Sciatic nerve (tissue), 2 donors: Measurements from ENCODE around the gene ZBTB21. TPM values are rescaled to one million over a fixed set of nuclear protein-coding genes. Genes with fewer than 3 reads are reported as not detected.
"Not testable (repeated sequence)": the region's sequence is repeated elsewhere in the genome, so short reads cannot be mapped to it uniquely, and the experiment has no call there.

Experiments used
- ATAC-seq: fragments of 200-7000 bp; cut with Tn5 transposase; one replicate; pipeline ENCODE4 v1.9.1; 2020; ENCODE audit warnings: mild to moderate bottlenecking, moderate library complexity
- DNase-seq: peaks from one replicate; pipeline ENCODE4 v3.0.0-alpha.2; 2020; ENCODE audit warnings: low spot score
- intact Hi-C: fragments of 100-400 bp; cut with DNase I; formaldehyde crosslinking; loops from one replicate; pipeline ENCODE4 v1.14.2; 2022
- total RNA-seq: library from RNA; stranded (reverse); fragmentation: NEBNext Ultra II Directional; extraction: Animal tissue kit (Norgen Biotek cat#: 25700); gene quantifications from one replicate; pipeline ENCODE4 v1.2.1, GENCODE V29; 2021
- donor health status: DM: no; HTN: no; CAD: no.
- donor health status: DM: no; HTN: no; CAD: no.

The ZBTB21 gene
- total RNA-seq, 1 donor from 2014 or later: 27.3 TPM

DNA sequence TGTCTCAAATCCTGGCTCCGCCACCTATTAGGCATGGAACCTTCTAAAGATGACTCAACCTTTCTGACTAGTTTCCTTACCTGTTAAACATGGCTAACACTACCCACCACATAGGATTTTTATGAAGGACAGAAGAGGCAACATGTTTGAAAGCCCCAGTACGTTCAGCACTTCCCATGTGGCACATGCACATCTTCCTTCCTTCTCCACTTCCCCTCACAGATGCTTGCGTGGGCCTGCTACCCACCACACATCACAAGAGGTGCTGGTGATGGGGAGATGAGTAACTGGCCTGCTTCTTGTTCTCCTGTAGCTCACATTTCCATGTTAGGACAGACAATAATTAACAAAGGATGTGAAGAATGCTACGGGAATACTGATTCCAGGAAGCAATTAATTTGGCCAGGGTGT lies 7.1 kb downstream of the ZBTB21 start:
- no peak for ATAC-seq
- DNase-seq: no peak
- intact Hi-C loops: no loop called here

DNA sequence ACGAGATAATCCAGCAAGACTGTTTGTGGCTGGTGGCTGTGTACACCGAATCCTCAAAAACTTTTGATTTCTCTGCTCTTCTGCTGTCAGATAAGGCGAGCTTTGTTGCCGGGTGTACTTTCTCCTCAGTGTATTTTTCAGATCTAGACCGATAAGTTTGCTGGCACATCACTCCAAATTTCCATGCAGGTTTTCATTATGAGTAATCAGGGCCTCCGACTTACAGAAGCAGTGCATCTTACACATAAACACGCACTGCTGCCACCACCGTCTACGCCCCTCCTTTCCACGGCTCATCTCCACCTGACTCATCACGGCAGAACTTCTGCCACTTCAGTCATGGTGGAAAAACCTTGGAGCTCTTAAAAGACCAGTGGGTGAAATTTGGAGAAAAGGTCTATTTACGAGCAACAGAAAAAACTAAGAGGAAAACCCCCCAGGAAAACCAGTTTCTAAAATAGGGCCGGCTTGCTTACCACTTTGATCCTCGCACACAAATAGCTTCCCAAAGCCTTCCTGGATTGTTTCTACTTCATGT lies 7.7 kb downstream of the ZBTB21 start:
- no peak for DNase-seq
- intact Hi-C loops: no loop called here
- no peak for ATAC-seq

DNA sequence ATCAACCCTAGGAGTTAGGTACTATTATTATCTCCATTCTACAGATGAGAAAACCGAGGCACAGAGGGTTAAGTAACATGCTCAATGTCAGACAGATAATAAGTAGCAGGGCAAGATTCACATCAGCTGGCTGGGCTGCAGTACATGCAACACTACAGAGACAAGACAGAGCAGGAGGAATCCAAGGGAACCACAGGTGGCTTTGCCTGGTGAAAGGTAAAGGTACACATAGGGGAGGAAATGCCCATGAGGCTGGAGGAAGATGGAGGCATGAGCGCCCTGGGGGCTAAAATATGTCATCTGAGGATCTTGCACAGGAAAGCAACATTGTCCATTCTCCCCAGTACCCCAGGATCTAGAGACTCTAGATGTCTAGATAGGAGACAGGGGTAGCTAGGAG lies 8.4 kb downstream of the ZBTB21 start:
- intact Hi-C loops: no loop called here
- DNase-seq: no peak
- no peak for ATAC-seq

DNA sequence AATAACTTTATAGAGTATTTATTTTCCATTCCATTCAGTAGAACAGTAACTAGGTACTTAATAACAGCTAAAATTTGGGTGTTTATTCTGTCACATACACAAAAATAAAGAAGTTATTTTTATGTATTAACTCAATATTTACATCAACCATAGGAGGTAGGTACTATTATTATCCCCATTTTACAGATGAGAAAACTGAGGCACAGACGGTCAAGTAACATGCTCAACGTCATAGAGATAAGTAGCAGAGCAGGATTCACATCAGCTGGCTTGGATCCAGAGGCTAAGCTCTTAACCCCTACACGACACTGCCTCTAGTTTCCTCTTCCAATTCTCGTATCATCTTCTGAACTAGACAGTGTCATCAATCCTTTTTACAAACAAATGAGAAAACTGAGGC lies 9.3 kb downstream of the ZBTB21 start:
- ATAC-seq: no peak
- no peak for DNase-seq
- intact Hi-C loops: no loop called here

DNA sequence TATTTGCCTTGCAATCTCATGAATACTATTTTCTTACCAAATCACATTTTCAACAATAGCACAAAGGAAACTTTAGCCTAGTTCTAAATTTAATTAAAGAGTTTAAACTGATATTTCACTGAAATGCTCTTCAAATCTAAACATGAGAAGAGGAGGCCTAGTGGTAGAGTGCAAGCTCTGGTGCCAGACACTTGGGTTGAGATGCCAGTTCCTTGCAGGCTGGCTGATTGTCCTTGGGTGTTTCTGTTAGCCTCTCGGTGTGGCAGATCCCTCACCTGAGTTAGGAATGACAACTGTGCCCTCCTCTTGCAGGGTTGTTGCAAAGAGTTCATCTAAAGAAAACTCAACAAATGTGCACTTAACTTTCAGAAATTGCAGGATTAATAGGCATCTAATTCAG lies 12.5 kb downstream of the ZBTB21 start:
- DNase-seq: no peak
- ATAC-seq: no peak

DNA sequence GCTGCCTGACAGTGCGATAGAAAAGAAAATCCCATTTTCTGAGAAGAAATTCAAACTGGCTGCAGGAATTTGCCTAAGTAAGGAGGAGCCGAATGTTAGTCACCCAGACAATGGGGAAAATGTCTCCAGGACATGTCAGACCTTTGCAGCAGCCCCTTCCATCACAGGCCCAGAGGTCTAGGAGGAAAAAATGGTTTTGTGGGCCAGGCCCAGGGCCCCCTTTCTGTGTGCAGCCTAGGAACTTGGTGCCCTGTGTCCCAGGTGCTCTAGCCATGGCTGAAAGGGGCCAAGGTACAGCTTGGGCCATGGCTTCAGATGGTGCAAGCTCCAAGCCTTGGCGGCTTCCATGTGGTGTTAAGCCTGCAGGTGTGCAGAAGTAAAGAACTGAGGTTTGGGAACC lies 14.6 kb downstream of the ZBTB21 start:
- DNase-seq: no peak
- no peak for ATAC-seq
- intact Hi-C loops: no loop called here

More for the DNA sequence above, 12.5 kb downstream of the ZBTB21 start:
- intact Hi-C loops: no loop called here

DNA sequence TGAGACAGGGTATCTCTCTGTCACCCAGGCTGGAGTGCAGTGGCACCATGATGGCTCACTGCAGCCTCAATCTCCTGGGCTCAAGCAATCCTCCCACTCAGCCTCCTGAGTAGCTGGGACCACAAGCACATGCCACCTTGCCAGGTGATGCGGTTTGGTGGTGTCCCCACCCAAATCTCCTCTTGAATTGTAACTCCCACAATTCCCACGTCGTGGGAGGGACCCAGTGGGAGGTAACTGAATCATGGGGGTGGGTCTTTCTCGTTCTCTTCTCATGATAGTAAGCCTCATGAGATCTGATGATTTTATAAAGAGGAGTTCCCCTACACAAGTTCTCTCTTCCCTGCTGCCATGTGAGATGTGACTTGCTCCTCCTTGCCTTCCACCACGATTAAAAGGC lies 15.5 kb downstream of the ZBTB21 start:
- intact Hi-C loops, DNase-seq, ATAC-seq: not testable (repeated sequence)

DNA sequence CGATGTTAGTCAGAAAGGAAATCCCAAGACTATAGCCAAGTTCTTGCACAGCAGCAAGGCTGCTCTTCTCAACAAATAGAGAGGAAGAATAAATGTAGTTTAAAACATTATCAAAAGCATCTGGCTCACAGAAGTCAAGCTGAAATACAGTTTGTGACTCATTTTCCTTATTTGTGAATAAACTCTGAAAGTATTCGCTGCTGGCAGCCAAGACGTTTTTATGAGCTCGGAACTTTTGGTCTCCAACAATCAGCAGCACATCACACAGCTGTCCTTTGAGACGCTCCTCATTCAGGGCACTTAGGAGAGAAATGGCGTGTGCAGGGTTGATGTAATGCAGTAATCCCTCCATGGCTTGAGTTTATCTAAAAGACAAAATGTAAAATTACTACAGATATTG lies 16.4 kb downstream of the ZBTB21 start:
- ATAC-seq (peak; percentile 60), DNase-seq (no peak)
- intact Hi-C loops: no loop called here

DNA sequence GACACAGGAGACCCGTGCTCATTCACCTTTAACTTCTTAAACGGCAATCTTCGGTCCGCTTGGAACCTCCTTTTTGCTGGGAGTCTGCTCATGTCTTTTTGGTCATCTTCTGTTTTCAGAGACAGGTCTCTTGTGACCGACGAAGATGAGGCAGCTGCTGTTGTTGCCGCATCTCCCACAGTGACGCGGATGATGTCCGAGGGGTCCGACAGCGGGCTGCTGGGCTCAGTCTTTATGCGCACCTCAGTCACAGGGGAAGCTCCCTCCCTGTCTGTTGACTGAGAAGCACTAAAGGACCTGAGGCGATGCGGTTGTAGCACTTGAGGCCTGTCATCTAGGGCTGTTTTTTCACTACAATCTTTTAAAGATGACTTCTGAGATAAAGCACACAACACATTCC lies 17.6 kb downstream of the ZBTB21 start:
- no peak for DNase-seq
- intact Hi-C loops: no loop called here
- ATAC-seq: no peak

DNA sequence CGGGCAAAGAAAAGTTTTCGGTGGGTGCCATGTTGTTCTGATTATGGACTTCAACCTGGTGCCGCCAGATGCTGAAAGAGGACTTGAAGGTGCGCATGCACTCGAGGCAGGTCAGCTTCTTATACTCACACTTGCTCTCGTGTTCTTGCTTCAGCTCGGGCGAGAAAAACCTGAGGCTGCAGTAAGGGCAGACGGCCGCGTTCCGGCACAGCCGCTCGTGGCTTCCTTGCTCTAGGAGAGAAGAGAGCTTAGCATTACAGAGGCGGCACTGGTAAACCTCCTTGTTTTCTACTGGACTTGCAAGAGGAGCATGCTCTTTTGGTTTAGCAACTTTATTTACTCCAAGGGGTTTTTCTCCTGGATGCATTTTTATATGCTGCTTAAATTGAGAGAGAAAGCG lies 18.5 kb downstream of the ZBTB21 start:
- DNase-seq (no peak), ATAC-seq (no peak)
- intact Hi-C loops: no loop called here

DNA sequence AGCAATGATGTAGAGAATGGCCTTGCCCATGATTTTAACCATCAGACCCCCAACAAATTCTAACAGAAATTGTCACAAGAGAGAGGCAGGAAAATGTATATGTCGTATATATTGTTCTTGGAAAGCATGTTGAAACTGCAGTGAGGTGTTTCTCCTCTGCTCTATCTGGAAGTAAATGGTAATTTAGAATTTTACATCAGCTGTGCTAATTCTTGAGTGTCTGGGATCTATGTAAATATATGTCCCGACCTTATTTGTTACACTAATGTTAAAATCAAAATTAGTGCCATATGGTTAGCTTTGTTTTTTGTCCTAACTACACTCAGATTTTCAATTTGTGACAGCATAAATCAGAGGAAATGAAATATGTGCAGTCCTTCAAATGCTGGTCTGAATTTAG lies 20.5 kb downstream of the ZBTB21 start:
- ATAC-seq: no peak
- DNase-seq: no peak
- intact Hi-C loops: no loop called here

DNA sequence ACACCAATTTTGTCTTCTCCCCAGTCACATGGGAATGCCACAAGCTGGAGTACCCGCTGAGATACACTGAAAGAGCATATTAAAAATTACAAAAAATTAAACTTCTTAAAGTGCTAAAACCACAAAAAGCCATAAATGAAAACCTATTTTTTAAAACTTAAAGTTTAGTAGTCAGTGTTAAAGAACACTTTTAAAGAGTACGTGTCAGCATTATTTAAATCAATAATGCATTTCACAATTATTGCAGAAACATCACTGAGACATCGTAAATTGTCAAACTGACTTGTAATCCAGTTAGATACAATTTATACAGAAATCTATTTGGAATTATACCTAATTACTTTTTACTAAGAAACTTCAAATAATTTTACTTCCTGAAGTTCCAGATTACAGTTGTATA lies 22.9 kb downstream of the ZBTB21 start:
- DNase-seq (no peak), ATAC-seq (no peak)
- intact Hi-C loops: no loop called here

DNA sequence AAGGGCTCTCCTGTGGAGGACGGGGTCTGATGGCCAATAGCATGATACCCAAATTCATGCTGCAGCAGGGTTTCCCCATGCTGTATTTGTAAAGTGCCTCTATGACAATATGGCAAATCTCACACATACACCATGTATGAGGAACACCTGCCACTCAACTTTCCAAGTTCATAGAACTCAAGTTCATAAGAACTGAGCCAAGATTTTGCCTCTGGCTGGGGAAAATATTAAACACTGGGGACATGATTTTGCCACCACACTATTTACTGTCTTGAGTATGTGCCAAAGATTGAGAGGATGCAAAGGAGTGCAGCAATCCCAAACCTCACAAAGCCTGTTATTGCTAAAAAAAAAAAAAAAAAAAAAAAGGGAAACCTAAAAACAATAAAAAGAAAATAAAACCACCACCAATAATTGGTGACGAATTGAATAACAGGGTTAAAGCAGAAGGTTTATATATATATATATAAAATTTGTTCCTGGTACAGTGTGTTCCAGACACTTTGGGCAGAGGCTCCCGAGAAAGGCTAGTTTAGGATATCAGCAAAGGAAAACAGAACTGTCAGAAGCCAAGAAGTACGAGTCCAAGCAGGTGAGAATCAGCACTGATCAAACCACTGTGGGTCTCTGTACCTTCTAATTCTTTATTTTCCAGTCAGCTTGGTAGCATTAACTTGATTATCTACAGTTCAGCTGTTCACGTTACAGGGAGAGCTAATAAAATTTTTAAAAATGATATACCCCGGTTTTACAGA lies 24.3 kb downstream of the ZBTB21 start:
- ATAC-seq (no peak), DNase-seq (no peak)
- intact Hi-C loops: no loop called here

DNA sequence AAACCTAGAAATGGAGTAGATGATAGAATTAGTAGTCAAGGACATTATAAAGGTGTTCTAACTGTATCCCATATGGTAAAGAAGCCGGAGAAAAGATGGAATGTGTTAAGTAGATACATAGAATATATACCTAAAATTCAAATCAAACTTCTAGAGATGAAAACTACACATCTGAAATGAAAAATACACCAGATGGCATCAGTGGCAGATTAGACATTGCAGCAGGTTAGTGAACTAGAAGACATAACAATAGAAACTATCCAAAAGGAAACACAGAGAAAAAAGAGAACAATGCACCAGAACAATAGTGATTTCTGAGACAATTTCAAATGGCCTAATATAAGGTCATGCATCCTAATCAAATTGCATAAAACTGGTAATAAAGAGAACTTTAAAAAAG lies 26.9 kb downstream of the ZBTB21 start:
- no peak for DNase-seq
- intact Hi-C loops: no loop called here
- no peak for ATAC-seq

DNA sequence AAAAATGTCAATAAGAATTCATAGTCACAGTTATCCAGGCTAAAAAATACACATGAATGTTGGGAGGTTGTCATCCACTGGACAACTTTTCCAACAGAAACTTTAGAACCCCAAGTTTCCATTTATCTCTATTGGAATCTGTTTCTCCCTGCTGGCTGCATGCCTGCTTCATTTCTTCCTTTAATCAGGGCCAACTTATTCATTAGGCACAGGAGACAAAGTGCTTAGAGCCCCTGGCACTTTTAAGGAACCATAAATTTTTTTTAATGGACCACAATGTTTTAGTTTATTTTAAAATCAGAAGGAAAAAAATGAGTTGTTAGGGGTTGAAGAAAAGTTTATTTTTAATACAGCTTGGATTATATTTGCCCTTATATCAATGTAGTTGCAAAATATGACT lies 29.6 kb downstream of the ZBTB21 start:
- ATAC-seq: no peak
- intact Hi-C loops: no loop called here
- DNase-seq: no peak

DNA sequence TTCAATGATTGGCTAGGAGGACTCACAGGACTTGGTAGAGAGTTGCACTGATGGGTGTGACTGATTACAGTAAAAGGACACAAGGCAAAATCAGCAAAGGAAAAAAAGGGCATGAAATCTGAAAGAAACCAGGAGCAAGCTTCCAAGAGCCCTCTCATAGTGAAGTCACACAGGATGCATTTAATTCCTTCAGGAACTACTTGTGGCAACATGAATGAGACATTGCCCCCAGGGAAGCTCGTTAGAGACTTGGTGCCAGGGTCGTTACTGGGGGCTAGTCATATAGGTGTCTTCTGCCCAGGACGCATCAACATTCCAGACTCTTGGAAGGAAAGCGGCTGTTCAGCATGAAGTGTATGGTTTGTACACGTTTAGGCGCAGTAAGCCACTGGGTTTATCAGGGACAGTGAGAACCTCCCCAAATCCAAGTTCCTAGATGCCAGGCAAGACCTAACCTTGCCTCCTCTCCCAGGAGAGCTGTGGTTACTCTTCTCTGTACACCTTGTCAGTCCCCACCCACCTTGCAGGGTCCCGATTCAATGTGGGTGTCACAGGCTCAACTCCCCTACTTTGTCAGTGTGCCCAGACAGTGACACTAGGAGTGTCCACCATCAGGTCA lies 30.3 kb downstream of the ZBTB21 start:
- DNase-seq (no peak), ATAC-seq (no peak)
- intact Hi-C loops: no loop called here

DNA sequence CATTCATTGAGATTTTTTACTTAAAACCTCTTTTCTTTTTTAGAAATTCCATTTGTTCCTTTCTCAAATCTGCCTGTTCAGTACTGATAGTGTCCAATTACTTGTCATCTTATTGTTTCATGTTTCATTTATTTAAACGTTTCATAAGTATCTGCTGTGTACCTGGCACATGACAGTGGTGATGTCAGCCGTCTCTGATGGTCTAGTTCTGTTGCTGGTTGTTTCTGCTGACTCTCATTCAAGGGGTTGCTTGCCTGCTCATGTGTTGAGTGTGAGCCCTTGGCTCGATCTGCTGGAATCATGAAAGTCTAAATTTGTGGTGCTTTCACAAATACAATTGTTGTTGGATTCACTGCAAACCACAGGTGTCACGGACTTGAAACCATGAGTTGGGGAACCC lies 30.8 kb downstream of the ZBTB21 start:
- ATAC-seq: no peak
- intact Hi-C loops: no loop called here
- DNase-seq: no peak

DNA sequence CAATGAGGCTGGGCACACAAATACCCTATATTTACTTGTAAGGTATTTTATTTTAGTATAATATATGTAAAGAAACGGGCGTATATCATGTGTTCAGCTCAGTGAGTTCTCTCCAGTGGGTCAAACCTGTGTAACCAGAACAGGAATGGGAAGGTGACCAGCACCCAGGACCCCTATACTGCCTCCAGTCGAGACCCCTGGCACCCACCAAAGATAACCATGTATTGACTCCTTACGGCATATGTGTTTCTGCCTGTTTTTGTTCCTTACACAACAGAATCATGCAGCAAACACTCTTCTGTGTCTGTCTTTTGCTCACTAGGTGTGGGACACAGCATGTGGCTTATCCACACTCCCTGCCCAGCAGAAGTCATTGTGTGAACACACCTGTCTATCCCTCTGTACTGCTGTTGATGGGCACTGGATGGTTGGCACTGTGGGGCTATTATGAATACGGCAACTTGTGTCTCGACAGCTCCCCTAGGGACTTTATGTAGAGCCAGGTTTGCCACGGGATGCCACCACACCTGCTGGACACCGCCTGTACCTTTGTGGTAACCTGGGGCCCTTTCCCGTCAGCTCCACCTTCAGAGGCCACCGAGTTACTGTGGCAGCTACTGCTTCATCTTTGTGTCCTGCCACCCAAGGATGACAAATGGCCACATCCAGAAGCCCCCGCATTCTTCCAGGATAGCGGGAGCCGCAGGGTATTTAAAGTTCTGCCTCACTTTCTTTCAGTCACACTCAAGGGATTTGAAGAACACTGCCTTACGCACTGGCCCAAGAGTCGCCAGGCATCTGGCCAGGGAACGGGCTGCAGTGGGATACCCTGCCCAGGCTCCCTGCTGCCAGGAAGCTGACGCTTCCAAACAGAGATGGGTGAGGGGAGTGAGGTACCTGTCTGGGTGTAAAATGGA lies 32.9 kb downstream of the ZBTB21 start:
- ATAC-seq (no peak), DNase-seq (no peak)
- intact Hi-C loops: no loop called here

DNA sequence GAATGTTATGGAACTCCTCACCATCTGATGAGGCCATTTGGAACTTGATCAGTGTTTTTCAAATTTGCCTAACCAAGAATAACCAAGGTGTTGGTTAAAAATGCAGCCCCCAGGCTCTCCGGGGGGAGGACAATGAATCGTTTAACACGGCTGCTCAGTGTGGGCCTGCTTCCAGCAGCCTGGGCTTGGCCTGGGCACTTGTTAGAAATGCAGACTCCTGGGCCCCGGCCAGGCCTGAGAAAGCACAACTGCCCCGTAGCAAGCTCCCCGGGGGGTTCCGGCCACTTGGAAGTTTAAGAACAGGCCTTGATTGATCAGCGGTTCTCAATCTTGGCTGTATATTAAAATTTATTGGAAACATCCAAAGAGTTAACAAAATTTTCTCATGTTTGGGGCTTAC lies 33.5 kb downstream of the ZBTB21 start:
- intact Hi-C loops: no loop called here
- no peak for DNase-seq
- ATAC-seq: no peak
